AG09309 (cell line): ENCODE results near the gene DDX23.

ENCODE experiments used
- DNase-seq: peaks from one replicate; pipeline ENCODE4 v3.0.0-alpha.2; 2010; ENCODE audit warnings: low read depth
- H3K4me3 ChIP-seq: 2 replicates; pipeline ENCODE4 v1.5.1; 2011; ENCODE audit warnings: mild to moderate bottlenecking, low read depth, low read length, moderate library complexity; ENCODE audit not compliant: control insufficient read depth
- CTCF ChIP-seq: IDR thresholded peaks from 2 replicates; pipeline ENCODE4 v1.5.1; 2011; ENCODE audit warnings: mild to moderate bottlenecking, low read depth, low read length, inconsistent platforms; ENCODE audit not compliant: insufficient read depth, control insufficient read depth; ENCODE audit errors: missing control alignments

DDX23 gene

DNA sequence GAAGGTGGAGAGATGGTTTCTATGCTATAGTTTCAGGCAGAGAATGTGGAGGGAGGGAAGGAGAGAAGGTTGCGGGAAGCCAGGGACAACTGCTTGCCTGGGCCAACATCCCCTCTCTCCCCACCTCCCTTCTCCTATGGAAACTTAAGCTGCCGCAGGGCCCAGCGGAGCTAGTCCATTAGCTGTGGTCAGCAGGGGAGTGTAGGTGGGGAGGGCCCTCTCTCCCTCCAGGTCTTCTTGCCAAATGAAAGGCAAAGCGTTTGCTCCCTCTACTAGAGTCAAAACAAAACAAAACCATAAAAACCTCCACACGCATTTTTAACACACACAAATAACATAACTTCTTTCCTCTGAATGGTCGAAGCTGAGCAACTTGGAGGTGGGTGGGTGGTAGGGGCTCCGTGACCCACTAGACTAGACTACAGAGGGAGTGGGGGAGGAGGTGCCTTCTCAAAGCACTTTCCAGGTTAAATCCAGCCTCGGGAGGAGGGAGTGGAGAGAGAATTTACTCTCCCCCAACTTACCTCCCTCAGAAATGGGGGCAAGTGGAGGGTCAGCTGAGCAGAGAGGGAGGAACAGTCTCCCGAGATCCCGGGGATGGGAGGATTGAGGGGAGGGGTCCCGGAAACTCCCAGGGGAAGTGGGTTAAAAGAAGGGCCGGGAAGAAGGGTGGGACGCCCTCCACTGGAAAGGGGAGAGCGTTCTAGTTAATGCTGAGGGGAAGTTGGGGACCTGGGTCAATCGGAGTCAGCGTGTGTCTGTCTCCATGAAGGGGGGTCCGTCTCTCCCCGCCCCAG, 38.3 kb downstream of the DDX23 start:
- peak overlapping the region; percentile 93 for H3K4me3 ChIP-seq
- no peak for DNase-seq

GRCh38 chr12:48812389-48812788, 39.6 kb downstream of the DDX23 start:
- no peak overlapping the region for H3K4me3 ChIP-seq
- no peak for TF ChIP-seq CTCF

More for the DNA sequence above, 38.3 kb downstream of the DDX23 start:
- no peak for TF ChIP-seq CTCF

GRCh38 chr12:48811437-48812090, 40.4 kb downstream of the DDX23 start:
- H3K4me3 ChIP-seq: no peak overlapping the region
- TF ChIP-seq CTCF: no peak

More at GRCh38 chr12:48812389-48812788, 39.6 kb downstream of the DDX23 start:
- no peak for DNase-seq

DNA sequence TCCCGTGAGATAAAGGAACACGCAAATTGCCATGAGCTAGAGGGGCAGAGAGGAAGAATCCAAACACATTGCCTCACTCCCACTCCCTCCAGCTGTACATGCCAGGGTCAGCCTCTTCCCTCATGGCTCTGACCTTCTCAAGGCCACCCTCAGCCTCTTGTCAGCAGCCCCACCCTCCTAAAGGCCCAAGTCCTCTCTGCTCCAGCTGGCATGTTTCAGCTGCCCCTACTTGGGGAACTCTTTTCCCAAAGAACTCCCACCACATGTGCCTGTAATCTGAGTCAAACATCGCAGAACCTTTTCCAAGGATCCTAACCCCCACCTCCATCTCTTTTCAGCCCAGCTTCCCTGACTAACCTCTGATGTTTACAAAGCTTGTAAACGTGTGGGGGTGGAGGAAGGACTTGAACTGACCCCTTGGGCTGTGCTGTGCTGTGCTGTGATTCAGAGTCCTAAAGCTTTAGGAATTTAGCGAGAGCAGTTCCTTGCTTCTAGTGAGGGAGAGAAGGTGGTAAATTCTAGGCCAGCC, 41.0 kb downstream of the DDX23 start:
- TF ChIP-seq CTCF: no peak
- peak; percentile 64 for DNase-seq
- no peak overlapping the region for H3K4me3 ChIP-seq

More at GRCh38 chr12:48811437-48812090, 40.4 kb downstream of the DDX23 start:
- DNase-seq: no peak

- no peak overlapping the region for H3K4me3 ChIP-seq
- DNase-seq: no peak
- TF ChIP-seq CTCF: no peak
Observed at GRCh38 chr12:48807981-48808380, 44.0 kb downstream of the DDX23 start.

- no peak for DNase-seq
- TF ChIP-seq CTCF: no peak
- H3K4me3 ChIP-seq: no peak overlapping the region
Observed at GRCh38 chr12:48803675-48804074, 48.3 kb downstream of the DDX23 start.
